Measurements from ENCODE around the gene SORBS1. TPM values are rescaled to one million over a fixed set of nuclear protein-coding genes. Genes with fewer than 3 reads are reported as not detected.

The SORBS1 gene
- total and polyA plus RNA-seq, 4 donors = 13.1 to 68.9 (median 44.0) TPM

DNA sequence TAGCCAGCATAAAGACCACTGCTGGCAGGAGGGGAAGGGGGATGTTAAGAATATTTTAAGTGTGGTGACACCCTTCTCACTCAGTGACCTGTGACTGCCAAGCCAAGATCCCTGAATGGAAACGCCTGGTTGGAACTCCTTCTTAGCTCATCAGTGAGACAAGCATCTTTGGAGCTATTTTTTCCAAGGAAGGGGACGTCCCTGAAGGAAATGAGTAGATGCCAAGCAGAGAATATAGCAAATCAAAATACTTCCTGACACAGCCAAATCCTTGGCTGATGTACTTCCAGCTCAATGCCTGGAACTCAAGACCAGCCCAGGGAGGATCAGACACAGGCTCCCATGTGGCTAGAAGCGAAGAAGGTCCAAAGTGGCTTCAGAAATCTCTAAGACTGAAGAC, 82.2 kb downstream of the SORBS1 start:
- DNase-seq (peak in 1 of 3 donors; percentile 69), ATAC-seq (ENCODE audit: insufficient read depth, low FRiP score) (no peak)
- H3K27ac ChIP-seq (ENCODE audit: low read depth in 1 of 2, low read length in 1 of 2) = peak overlapping the region; percentile 87 to 95
- no peaks in the 10 kb centered on the region for H3K27me3 ChIP-seq (ENCODE audit: control insufficient read depth in 3 of 3, insufficient read depth in 3 of 3, low read length in 2 of 3)
- TF ChIP-seq, protein P1, sequence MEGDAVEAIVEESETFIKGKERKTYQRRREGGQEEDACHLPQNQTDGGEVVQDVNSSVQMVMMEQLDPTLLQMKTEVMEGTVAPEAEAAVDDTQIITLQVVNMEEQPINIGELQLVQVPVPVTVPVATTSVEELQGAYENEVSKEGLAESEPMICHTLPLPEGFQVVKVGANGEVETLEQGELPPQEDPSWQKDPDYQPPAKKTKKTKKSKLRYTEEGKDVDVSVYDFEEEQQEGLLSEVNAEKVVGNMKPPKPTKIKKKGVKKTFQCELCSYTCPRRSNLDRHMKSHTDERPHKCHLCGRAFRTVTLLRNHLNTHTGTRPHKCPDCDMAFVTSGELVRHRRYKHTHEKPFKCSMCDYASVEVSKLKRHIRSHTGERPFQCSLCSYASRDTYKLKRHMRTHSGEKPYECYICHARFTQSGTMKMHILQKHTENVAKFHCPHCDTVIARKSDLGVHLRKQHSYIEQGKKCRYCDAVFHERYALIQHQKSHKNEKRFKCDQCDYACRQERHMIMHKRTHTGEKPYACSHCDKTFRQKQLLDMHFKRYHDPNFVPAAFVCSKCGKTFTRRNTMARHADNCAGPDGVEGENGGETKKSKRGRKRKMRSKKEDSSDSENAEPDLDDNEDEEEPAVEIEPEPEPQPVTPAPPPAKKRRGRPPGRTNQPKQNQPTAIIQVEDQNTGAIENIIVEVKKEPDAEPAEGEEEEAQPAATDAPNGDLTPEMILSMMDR (IDR thresholded peaks at IDR 0.05; ENCODE audit: control extremely low read depth, extremely low read depth) = no peak
- WGBS, 2 donors = 53 to 74% methylated on average over 3 of the region's 3 CpGs
- no peak overlapping the region for H3K9ac ChIP-seq (ENCODE audit: insufficient read depth in 1 of 2, low read length in 2 of 2)
- peaks cover 0 to 4% (median 0%) of the 10 kb centered on the region in 4 donors for H3K36me3 ChIP-seq (ENCODE audit: control insufficient read depth in 4 of 4, insufficient read depth in 4 of 4, low read length in 4 of 4)
- no peaks in the 10 kb centered on the region for H3K9me3 ChIP-seq (ENCODE audit: control insufficient read depth in 4 of 4, insufficient read depth in 3 of 4, low read length in 3 of 4)
- H3K4me1 ChIP-seq (ENCODE audit: control insufficient read depth in 5 of 5, insufficient read depth in 5 of 5, low read length in 5 of 5) = peaks cover 20 to 65% (median 24%) of the 10 kb centered on the region in 5 donors
- no peak overlapping the region for H3K4me3 ChIP-seq

DNA sequence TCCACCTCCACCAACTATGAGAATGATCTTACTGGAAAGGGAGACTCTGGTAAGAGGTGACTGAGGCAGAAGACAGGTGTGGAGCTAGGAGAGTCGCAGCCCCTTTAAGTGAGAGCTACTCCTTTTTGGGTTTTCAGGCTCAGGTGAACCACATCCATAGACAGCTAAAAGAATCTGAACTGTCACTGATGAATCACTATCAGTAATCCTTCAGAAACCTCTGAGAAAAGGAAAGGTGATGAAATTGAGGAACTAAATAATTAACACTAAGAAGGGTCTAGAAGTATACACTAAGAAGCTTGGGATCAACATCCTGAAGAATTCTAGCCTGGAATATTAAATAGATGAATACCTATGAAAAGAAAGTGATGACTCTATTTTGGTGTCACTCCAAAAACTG, 83.0 kb downstream of the SORBS1 start:
- peak overlapping the region; percentile 87 for H3K27ac ChIP-seq (ENCODE audit: low read depth in 1 of 2, low read length in 1 of 2)
- H3K9ac ChIP-seq (ENCODE audit: insufficient read depth in 1 of 2, low read length in 2 of 2) = no peak overlapping the region
- no peak overlapping the region for H3K4me3 ChIP-seq
- ATAC-seq (ENCODE audit: insufficient read depth, low FRiP score) = no peak
- H3K9me3 ChIP-seq (ENCODE audit: control insufficient read depth in 4 of 4, insufficient read depth in 3 of 4, low read length in 3 of 4) = no peaks in the 10 kb centered on the region
- peaks cover 20 to 65% (median 24%) of the 10 kb centered on the region in 5 donors for H3K4me1 ChIP-seq (ENCODE audit: control insufficient read depth in 5 of 5, insufficient read depth in 5 of 5, low read length in 5 of 5)
- DNase-seq = no peak
- TF ChIP-seq, protein P1 (IDR thresholded peaks at IDR 0.05; ENCODE audit: control extremely low read depth, extremely low read depth) = no peak
- 96% methylated on average over 1 of the region's 1 CpG for WGBS, 2 donors
- H3K36me3 ChIP-seq (ENCODE audit: control insufficient read depth in 4 of 4, insufficient read depth in 4 of 4, low read length in 4 of 4) = peaks cover 0 to 4% (median 0%) of the 10 kb centered on the region in 4 donors
- H3K27me3 ChIP-seq (ENCODE audit: control insufficient read depth in 3 of 3, insufficient read depth in 3 of 3, low read length in 2 of 3) = no peaks in the 10 kb centered on the region

DNA sequence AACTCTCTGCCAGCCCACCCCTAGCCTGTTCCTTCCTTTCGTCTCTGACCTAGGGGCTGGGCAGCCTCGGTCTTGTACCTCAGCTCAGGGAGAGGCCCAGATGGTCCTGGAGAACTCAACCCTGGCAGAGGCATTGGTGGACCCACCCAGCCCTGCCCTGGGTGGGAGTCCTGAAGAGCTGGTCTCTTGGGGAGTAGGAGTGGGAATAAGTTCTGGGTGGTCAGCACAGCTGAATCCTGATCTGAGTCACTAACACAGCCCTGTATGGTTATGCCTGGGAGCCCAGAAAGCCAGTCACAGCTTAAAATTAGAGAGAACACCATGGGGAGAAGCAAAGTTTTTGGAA, 84.0 kb downstream of the SORBS1 start:
- DNase-seq (no peak), ATAC-seq (ENCODE audit: insufficient read depth, low FRiP score) (no peak)
- H3K27ac ChIP-seq (ENCODE audit: low read depth in 1 of 2, low read length in 1 of 2) = peak overlapping the region; percentile 79 to 87
- peaks cover 20 to 61% (median 27%) of the 10 kb centered on the region in 5 donors for H3K4me1 ChIP-seq (ENCODE audit: control insufficient read depth in 5 of 5, insufficient read depth in 5 of 5, low read length in 5 of 5)
- no peaks in the 10 kb centered on the region for H3K9me3 ChIP-seq (ENCODE audit: control insufficient read depth in 4 of 4, insufficient read depth in 3 of 4, low read length in 3 of 4)
- H3K36me3 ChIP-seq (ENCODE audit: control insufficient read depth in 4 of 4, insufficient read depth in 4 of 4, low read length in 4 of 4) = no peaks in the 10 kb centered on the region
- H3K27me3 ChIP-seq (ENCODE audit: control insufficient read depth in 3 of 3, insufficient read depth in 3 of 3, low read length in 2 of 3) = no peaks in the 10 kb centered on the region
- TF ChIP-seq, protein P1 (IDR thresholded peaks at IDR 0.05; ENCODE audit: control extremely low read depth, extremely low read depth) = no peak
- no peak overlapping the region for H3K9ac ChIP-seq (ENCODE audit: insufficient read depth in 1 of 2, low read length in 2 of 2)
- 82 to 91% methylated on average over 2 of the region's 2 CpGs for WGBS, 2 donors
- H3K4me3 ChIP-seq = no peak overlapping the region

Measured in lung (tissue), 12 donors.